Measurements from ENCODE around the gene MYCL.

DNA sequence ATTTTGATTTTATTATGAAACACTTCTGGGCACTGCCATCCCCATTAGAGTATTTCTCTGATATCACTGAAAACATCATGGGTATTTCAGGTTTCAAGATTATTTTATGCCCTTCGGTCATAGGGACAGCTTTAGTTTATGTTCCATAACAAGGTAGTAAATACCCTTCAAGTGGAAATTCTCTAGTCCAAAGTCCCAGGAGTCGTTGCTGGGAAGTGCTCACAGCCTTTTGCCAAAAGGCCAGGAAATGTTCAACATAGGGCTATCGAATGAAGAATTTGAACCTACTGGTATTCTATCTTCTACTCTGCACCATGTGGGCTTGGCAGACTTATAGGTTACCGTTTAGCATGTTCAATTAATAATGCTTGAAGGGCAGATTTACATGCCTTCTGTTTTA lies 45.5 kb upstream of the MYCL start:
- no peak for TF ChIP-seq TCF7L2 (IDR thresholded peaks at IDR 0.05; ENCODE audit: borderline replicate concordance, low read depth, low read length)
- TF ChIP-seq, protein P1, sequence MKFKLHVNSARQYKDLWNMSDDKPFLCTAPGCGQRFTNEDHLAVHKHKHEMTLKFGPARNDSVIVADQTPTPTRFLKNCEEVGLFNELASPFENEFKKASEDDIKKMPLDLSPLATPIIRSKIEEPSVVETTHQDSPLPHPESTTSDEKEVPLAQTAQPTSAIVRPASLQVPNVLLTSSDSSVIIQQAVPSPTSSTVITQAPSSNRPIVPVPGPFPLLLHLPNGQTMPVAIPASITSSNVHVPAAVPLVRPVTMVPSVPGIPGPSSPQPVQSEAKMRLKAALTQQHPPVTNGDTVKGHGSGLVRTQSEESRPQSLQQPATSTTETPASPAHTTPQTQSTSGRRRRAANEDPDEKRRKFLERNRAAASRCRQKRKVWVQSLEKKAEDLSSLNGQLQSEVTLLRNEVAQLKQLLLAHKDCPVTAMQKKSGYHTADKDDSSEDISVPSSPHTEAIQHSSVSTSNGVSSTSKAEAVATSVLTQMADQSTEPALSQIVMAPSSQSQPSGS (tag by site-specific recombination; IDR thresholded peaks at IDR 0.05; ENCODE audit: low read depth) = no peak
- TF ChIP-seq, protein P2, sequence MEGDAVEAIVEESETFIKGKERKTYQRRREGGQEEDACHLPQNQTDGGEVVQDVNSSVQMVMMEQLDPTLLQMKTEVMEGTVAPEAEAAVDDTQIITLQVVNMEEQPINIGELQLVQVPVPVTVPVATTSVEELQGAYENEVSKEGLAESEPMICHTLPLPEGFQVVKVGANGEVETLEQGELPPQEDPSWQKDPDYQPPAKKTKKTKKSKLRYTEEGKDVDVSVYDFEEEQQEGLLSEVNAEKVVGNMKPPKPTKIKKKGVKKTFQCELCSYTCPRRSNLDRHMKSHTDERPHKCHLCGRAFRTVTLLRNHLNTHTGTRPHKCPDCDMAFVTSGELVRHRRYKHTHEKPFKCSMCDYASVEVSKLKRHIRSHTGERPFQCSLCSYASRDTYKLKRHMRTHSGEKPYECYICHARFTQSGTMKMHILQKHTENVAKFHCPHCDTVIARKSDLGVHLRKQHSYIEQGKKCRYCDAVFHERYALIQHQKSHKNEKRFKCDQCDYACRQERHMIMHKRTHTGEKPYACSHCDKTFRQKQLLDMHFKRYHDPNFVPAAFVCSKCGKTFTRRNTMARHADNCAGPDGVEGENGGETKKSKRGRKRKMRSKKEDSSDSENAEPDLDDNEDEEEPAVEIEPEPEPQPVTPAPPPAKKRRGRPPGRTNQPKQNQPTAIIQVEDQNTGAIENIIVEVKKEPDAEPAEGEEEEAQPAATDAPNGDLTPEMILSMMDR (tag by site-specific recombination; IDR thresholded peaks at IDR 0.05) = no peak

All from HEK293 (cell line).